AG04449 (cell line): ENCODE measurements around the gene SPP2.
A peak's percentile ranks its signal among the peaks of the same experiment; 100 is the strongest.

Source experiments
- CTCF ChIA-PET: fragments of 350-600 bp; formaldehyde crosslinking; extraction: SDS; loops from one replicate; lab custom pipeline; 2021; ENCODE audit warnings: antibody characterized with exemption; lab: Yijun Ruan, JAX
- POLR2A ChIA-PET: fragments of 400-600, 350-600 bp; formaldehyde crosslinking; extraction: SDS; loops from one replicate; lab custom pipeline; 2020; ENCODE audit warnings: antibody characterized with exemption, inconsistent platforms; lab: Yijun Ruan, JAX
- DNase-seq: peaks from one replicate; pipeline ENCODE4 v3.0.0-alpha.2; 2010; ENCODE audit warnings: low read depth, low spot score
- H3K4me3 ChIP-seq: 2 replicates; pipeline ENCODE4 v1.5.1; 2011; ENCODE audit warnings: low read depth, mild to moderate bottlenecking, control low read depth, low read length
- TF ChIP-seq, protein P1 (sequence below): IDR thresholded peaks from one replicate; pipeline ENCODE4 v1.5.1; 2011; ENCODE audit warnings: mild to moderate bottlenecking, moderate library complexity, low read length, control low read depth, inconsistent platforms; ENCODE audit not compliant: insufficient read depth; ENCODE audit errors: missing control alignments

The SPP2 gene, protein sequence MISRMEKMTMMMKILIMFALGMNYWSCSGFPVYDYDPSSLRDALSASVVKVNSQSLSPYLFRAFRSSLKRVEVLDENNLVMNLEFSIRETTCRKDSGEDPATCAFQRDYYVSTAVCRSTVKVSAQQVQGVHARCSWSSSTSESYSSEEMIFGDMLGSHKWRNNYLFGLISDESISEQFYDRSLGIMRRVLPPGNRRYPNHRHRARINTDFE

DNA sequence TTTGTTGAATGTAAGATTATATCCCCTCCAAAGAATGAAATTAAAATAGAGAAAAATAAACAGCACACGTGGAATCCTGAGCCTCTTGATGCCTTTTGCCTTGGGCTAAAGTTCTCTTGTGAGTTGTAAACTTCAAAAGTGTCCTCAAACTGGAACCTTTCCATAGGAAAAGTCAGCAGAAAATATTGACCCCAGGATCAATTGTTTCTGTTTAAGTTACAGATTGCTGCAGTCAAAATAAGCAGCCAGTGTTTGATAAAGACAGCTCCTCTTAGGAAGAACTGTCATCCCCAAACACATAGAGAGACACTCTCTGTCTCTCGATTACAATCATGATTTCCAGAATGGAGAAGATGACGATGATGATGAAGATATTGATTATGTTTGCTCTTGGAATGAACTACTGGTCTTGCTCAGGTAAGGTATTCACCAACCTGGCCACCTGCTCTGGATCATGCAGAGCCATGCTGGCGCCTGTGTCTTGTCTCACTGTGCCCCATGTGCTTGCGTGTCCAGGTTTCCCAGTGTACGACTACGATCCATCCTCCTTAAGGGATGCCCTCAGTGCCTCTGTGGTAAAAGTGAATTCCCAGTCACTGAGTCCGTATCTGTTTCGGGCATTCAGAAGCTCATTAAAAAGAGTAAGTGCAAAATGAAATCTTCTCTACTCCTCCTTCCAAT lies at the start of gene SPP2:
Gene SPP2 (plus strand): TSS at position 248 of the 681 bp plus-strand sequence. CDS start 85 bp downstream, at position 333.
- H3K4me3 ChIP-seq, result no peak within 1 kb of the TSS
- ChIA-PET CTCF (no interaction called here), POLR2A (no interaction called here)
- TF ChIP-seq, protein P1, sequence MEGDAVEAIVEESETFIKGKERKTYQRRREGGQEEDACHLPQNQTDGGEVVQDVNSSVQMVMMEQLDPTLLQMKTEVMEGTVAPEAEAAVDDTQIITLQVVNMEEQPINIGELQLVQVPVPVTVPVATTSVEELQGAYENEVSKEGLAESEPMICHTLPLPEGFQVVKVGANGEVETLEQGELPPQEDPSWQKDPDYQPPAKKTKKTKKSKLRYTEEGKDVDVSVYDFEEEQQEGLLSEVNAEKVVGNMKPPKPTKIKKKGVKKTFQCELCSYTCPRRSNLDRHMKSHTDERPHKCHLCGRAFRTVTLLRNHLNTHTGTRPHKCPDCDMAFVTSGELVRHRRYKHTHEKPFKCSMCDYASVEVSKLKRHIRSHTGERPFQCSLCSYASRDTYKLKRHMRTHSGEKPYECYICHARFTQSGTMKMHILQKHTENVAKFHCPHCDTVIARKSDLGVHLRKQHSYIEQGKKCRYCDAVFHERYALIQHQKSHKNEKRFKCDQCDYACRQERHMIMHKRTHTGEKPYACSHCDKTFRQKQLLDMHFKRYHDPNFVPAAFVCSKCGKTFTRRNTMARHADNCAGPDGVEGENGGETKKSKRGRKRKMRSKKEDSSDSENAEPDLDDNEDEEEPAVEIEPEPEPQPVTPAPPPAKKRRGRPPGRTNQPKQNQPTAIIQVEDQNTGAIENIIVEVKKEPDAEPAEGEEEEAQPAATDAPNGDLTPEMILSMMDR, result no peak
- no peak for DNase-seq

DNA sequence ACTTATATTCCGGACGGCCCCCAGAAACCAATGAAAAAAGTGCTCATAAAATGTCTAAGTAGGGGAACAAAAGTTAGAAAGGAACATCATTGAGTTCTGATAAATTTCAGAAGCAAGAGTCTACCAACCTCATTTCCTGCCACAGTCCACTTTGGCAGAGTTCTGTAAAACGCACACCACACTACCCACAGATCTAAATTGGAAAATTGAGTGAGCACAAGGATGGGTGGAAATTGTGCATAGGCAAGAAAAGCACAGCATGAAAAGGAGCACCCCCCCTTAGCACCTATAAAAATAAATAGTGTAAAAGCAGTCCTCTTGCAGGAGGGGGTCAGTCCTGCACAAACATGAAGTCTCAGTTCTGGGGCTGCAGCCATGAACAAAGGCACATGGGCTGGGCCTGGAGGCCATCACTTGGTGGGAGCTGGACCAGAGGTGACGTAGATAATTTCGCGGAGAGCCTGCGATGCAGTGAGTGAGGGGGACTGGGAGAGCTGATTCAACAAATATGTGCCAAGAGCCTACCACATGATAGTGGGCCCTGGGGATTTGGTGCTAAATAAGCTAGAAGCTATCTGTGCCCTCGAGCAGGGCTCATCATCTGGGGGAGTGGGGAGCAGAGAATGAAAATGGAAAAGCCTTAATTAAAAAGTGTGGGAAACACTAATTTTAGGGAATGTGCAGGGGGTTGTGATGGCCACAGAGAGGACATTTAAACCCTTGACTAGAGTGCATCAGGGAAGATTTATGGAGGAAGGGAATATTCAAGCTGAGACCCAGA lies 48.9 kb upstream of the SPP2 start:
- ChIA-PET CTCF (no interaction called here), POLR2A (no interaction called here)
- no peak overlapping the region for H3K4me3 ChIP-seq
- no peak for DNase-seq
- TF ChIP-seq, protein P1, result no peak

DNA sequence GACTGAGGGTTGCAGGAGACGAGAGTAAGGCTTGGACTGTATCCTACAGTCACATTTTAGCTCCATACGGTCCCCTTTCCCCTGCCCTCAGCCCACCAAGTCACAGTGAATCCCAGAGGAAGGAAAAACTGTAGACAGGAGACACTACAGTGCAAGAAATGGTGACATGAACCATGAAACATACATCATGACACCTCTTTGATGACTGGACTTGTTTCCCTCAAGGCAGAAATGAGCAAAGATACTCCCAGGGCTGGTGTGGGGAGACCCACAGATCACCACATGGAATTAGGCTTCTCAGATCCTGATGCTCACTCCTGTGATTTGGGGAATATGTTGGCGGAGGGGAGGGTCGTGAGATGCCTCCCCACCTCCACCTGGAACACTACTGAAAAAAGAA lies 48.2 kb upstream of the SPP2 start:
- ChIA-PET POLR2A (no interaction called here), CTCF (interaction anchor here (1.3 kb wide), 1 partner anchor 8 kb away, joined by 3 read pairs; no protein-coding TSS in a partner anchor)
- DNase-seq, result no peak
- TF ChIP-seq, protein P1, result no peak
- H3K4me3 ChIP-seq, result no peak overlapping the region

DNA sequence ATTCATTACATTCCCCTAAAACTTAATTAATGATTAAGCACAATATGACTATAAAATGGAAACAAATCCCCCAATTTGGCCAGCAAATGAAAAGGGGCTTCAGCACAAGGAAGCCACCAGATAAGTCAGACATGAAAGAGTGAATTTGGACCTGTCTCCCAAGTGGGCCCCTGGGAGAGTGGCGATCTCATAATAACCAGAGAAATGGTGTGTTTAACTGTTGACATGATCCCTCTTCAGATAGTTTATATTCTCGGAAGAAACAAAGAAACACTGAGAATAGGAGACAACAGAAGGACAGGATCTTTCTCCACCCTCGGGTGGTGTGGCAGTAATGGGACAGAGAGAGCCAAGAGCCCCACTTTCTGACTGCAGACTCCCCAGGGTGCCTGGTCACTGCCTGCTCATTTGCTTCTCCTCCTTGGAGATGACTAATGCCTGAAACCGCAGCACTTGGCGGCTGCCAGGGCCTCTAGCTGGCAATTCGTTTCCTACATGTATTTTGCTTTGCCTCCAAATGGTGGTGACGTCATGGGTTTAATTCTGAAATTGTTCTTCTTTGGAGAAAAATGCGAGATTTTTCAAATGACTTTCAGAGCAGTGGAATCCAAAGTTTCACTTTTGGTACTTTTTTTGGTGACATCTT lies 46.4 kb upstream of the SPP2 start:
- TF ChIP-seq, protein P1, result no peak
- ChIA-PET POLR2A (no interaction called here), CTCF (no interaction called here)
- DNase-seq, result peak; percentile 76
- H3K4me3 ChIP-seq, result no peak overlapping the region

DNA sequence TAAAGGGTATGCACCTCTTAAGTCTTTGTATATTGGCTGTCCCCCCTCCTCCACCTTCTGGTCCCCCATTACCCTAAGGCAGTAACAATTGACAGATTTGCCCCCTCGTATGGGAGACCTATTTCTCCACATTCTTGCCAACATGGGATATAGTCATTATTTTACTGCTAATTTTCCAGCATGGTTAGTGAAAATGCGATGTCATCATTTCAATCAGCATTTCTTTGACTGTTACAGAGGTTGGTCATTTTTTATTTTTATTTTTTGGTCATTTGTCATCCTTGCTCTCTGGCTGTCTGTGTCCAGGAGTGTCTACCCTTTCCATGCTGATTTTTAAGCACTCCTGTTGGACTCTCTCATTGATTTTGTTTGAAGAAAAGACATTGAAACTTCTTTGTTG lies 45.4 kb upstream of the SPP2 start:
- H3K4me3 ChIP-seq, result no peak overlapping the region
- TF ChIP-seq, protein P1, result no peak
- ChIA-PET POLR2A (no interaction called here), CTCF (no interaction called here)
- DNase-seq, result no peak
